Endothelial cell of umbilical vein (primary cell): Measurements from ENCODE around the gene KRTAP10-7.

ENCODE experiments used
- EZH2 ChIP-seq: IDR thresholded peaks from 2 replicates; pipeline ENCODE4 v1.6.1; 2012; ENCODE audit warnings: borderline replicate concordance, low read depth, mild to moderate bottlenecking, moderate library complexity, low read length, inconsistent platforms; ENCODE audit not compliant: severe bottlenecking
- FOS ChIP-seq: IDR thresholded peaks from 2 replicates; pipeline ENCODE4 v1.6.1; 2011; ENCODE audit warnings: mild to moderate bottlenecking, low read length, moderate library complexity, borderline replicate concordance; ENCODE audit not compliant: insufficient read depth
- JUN ChIP-seq: IDR thresholded peaks from 2 replicates; pipeline ENCODE4 v1.6.1; 2011; ENCODE audit warnings: borderline replicate concordance, low read depth; ENCODE audit not compliant: insufficient read length, insufficient read depth
- POLR2A ChIP-seq: IDR thresholded peaks from 2 replicates; pipeline ENCODE4 v1.6.1; 2012; ENCODE audit warnings: low read depth, mild to moderate bottlenecking, control low read depth, low read length
- POLR2AphosphoS5 ChIP-seq: IDR thresholded peaks from 2 replicates; pipeline ENCODE4 v1.6.1; 2012; ENCODE audit warnings: low read depth, mild to moderate bottlenecking, control low read depth, low read length, moderate library complexity; ENCODE audit not compliant: insufficient read depth
- TF ChIP-seq, protein P1 (sequence below), 2 donors: IDR thresholded peaks; 1 replicate in 1 of 2; 2 replicates in 1 of 2; pipeline ENCODE4 v1.5.1; 2011; ENCODE audit warnings: low read length in 2 of 2, mild to moderate bottlenecking in 2 of 2, moderate library complexity in 2 of 2, control low read depth in 1 of 2, inconsistent platforms in 1 of 2, low read depth in 1 of 2; ENCODE audit not compliant: insufficient read depth in 1 of 2; ENCODE audit errors: extremely low read depth in 1 of 2
- TF ChIP-seq, protein P2 (sequence below): IDR thresholded peaks from 2 replicates; pipeline ENCODE4 v1.6.1; 2011; ENCODE audit not compliant: insufficient read depth, insufficient read length

DNA sequence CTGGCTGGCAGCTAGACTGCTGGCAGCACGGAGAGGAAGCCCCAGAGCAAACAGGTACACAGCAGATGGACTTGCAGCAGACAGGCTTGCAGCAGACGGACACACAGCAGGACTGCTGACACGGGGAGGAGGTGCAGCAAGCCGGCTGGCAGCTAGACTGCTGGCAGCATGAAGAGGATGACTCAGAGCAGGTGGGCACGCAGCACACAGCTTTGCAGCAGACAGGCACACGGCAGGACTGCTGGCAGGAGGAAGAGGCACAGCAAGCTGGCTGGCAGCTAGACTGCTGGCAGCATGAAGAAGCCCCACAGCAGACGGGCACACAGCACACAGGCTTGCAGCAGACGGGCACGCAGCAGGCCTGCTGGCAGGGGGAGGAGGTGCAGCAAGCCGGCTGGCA, 49.6 kb upstream of the KRTAP10-7 start:
- TF ChIP-seq, protein P1, sequence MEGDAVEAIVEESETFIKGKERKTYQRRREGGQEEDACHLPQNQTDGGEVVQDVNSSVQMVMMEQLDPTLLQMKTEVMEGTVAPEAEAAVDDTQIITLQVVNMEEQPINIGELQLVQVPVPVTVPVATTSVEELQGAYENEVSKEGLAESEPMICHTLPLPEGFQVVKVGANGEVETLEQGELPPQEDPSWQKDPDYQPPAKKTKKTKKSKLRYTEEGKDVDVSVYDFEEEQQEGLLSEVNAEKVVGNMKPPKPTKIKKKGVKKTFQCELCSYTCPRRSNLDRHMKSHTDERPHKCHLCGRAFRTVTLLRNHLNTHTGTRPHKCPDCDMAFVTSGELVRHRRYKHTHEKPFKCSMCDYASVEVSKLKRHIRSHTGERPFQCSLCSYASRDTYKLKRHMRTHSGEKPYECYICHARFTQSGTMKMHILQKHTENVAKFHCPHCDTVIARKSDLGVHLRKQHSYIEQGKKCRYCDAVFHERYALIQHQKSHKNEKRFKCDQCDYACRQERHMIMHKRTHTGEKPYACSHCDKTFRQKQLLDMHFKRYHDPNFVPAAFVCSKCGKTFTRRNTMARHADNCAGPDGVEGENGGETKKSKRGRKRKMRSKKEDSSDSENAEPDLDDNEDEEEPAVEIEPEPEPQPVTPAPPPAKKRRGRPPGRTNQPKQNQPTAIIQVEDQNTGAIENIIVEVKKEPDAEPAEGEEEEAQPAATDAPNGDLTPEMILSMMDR (IDR thresholded peaks at IDR 0.05; ENCODE audit: extremely low read depth in 1 of 2, insufficient read depth in 1 of 2, low read depth in 1 of 2, low read length in 2 of 2), result no peak
- TF ChIP-seq, protein P2, sequence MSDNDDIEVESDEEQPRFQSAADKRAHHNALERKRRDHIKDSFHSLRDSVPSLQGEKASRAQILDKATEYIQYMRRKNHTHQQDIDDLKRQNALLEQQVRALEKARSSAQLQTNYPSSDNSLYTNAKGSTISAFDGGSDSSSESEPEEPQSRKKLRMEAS, result no peak
- TF ChIP-seq POLR2A (no peak), EZH2 (no peak), FOS (no peak), JUN (no peak), POLR2AphosphoS5 (no peak)
